Inflammatory macrophage (primary cell): ENCODE measurements around the gene HMGCR.

Experiments
- DNase-seq, 2 donors: peaks; one replicate each; pipeline ENCODE4 v3.0.0-alpha.2; 2020 to 2022

HMGCR gene

DNA sequence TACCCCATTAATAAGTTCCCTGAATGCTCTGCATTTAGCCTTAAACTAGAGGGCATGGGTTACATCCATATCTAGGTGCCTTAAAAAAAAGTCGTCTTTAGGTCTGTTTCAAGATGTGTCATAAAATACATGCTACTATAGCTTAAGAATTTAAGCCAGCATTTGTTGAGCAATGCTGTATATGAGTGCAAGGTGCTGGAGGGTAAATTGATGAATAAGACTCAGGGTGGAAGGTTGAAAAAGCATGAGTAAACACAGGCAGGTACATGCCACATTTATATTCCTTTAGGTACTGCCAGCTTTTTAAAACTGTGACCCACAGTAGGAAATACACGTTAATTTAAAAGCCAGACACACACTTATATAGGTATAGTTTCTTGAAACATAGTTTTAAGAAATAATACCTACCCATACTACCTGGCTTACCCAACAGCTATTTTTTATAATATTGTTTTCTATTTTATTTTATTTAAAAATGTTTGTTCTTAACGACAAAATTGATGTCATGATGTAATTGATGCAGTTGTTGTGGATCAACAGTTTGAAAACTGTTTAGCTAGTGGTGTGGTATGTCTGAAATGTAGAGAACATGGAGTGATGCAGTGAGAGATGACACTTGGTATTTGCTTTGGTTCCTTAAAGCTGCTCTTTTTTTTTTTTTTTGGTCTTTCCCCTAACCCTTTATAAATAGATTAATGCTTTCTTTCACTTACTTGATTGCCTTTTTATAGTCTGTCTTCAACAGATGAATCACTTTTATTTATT is 3.9 kb downstream of the HMGCR start:
- DNase-seq = no peak

DNA sequence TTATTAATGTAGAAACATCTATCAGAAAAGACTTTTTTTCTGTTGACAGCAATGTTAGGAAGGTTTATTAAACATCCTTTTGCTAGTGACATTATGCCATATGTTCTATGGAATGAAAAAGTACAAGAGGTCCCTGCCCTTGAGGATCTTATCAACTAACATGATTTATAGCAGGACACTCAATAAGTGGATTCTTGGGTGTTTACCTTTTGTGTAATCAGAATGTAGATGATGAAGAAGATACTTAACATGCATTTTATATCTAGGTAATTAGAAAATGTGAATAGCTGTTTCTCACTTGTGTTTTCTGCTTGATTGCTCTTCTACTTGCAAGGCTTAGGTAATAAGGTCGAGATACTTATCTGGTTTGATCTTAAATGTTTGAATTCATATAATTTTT is 4.9 kb downstream of the HMGCR start:
- no peak for DNase-seq

- DNase-seq = no peak
Measured at GRCh38 chr5:75342836-75343235, 5.8 kb downstream of the HMGCR start.

DNA sequence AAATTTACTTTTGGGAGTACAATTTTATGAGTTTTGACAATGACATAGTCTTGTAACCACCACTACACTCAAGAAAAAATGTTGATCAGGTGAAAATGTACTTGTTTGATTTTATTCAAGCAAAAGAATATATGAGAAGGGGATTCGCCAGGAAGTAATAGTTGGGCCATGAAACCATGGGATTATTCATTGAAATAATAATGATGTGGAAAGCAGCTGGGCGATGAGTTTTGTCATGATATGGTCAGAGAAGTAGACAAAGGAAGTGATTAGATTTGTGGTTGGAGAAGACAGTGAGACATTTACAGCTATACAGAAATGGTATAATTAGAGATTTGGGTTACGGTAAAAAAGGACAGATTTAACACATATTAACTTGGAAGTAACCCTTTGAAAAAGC is 11.2 kb downstream of the HMGCR start:
- no peak for DNase-seq

DNA sequence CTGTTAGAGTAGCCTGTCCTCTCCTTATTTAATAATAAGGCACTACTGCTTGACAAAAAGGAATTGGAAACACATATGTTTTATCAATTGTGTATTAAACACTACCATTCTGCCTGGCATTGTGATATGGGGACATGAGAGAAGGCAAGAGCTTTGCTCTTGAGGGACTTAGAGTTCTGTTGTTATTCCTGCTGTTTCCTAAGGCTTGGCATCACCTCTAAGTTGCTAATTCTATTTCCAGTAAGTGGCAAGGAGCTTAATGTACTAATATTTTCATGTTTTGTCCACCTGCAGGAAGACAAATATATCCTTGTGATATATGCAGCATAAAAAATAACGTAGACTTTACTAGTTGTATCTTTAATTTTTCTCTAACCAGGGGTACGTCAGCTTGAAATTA is 12.6 kb downstream of the HMGCR start:
- DNase-seq = no peak

- no peak for DNase-seq
Measured at GRCh38 chr5:75351139-75351926, 14.3 kb downstream of the HMGCR start.

DNA sequence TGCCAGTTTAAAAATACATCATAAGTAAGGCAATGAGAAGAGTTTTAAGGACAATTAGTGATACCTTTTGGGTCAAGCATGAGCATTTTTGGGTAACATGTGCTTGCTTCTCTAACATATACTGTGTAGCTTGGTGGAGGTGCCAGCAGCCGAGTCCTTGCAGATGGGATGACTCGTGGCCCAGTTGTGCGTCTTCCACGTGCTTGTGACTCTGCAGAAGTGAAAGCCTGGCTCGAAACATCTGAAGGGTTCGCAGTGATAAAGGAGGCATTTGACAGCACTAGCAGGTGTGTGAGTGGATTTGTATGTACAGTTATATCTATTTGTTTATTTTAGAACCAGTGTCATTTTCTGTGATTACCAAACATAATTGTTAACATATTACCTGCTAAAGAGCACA is 18.2 kb downstream of the HMGCR start:
- no peak for DNase-seq

- DNase-seq = no peak
Measured at GRCh38 chr5:75356719-75357118, 19.7 kb downstream of the HMGCR start.

DNA sequence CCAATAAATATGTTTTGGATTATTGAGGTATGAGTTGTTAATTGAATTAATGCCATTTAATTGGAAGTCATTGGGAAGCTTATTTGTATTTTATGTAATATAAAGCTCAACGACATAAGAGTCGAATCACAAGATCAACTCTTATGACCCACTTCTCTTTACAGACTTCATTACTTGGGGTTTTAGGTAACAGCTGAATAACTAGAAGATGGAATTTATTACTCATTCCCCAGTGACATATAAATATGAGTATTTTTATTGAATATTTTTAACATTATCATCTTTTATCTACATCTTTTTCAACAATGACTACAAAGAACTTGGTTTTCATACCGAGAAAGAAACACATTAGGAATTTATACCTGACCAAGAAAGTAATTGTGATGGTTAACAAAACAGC is 21.1 kb downstream of the HMGCR start:
- DNase-seq = no peak

GRCh38 chr5:75361310-75361709 is 24.3 kb downstream of the HMGCR start:
- DNase-seq = no peak

- DNase-seq = no peak
Measured at GRCh38 chr5:75362474-75362975, 25.5 kb downstream of the HMGCR start.

DNA sequence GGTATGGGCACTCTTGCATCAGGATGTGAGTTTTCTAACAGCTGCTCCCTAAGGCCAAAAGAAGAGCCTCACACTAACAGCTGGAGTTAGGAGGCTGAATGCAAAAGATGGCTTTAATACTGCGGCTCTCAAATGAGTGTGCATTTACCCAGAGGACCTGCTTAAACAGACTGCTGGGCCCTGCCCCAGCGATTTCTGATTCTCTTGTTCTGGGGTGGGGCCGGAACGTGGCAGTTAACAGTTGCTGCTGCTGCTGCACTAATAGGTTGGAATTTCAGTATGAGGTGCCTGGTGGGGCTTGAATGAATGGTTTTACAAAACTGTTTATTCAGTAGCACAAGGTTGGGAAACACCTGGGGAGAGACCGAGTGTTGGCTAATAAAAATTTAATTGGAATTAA is 26.1 kb downstream of the HMGCR start:
- DNase-seq = no peak

- DNase-seq = no peak
Measured at GRCh38 chr5:75363726-75364495, 26.9 kb downstream of the HMGCR start.

DNA sequence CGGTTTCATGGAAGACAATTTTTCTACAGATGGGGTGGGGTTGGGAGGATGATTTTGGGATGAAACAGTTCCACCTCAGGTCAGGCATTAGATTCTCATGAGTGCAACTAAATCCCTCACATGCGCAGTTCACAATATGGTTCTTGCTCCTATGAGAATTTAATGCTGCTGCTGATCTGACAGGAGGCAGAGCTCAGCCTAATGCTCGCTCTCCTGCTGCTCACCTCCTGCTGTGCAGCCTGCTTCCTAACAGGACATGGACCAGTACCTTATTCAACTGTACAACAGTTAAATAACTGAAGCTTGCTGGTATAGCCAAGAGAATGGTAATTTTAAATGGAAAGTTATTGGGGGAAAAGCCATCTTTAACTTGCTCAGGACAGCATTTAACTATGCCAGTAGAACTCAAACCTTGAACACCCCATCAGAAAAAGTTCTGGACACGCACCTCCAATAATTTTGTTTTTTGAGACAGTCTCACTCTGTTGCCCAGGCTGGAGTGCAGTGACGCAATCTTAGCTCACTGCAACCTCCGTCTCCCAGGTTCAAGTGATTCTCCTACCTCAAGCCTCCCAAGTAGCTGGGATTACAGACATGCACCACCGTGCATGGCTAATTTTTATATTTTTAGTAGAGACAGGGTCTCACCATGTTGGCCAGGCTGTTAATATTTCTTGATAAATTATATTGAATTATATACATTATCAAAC is 27.7 kb downstream of the HMGCR start:
- no peak for DNase-seq

- no peak for DNase-seq
Measured at GRCh38 chr5:75365740-75366139, 28.7 kb downstream of the HMGCR start.

GRCh38 chr5:75366787-75367186 is 29.8 kb downstream of the HMGCR start:
- DNase-seq = no peak

GRCh38 chr5:75367401-75367800 is 30.4 kb downstream of the HMGCR start:
- no peak for DNase-seq

- DNase-seq = no peak
Measured at GRCh38 chr5:75368391-75368790, 31.4 kb downstream of the HMGCR start.

DNA sequence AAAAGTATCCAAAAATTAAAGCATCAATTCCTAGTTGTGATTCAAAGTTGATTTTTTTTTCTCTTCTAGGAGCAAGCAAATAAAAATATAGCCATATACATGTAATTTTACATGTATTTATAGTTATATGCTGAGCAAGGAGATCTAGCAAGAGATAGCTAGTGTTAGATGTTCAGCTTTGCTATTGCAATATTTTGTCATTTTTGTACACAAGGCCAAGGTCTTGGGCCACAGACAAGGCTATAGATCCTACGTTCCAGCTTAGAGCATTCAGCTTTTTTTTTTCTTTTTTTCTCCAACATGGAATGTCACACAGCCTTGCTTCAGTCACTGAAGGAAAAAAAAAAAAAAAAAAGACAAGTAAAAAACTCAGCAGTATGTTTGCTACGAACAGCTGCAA is 36.8 kb downstream of the HMGCR start:
- DNase-seq = no peak

DNA sequence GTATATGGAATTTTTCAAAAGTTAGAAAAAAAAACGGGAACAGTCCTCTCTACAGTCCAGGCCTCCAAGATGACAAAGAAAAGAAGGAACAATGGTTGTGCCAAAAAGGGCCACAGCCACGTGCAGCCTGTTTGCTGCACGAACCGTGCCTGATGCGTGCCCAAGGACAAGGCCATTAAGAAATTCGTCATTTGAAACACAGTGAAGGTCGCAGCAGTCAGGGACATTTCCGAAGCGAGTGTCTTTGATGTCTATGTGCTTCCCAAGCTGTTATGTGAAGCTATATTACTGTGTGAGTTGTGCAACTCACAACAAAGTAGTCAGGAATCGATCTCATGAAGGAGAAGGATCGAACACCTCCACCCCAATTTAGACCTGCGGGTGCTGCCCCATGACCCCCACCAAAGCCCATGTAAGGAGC is 37.4 kb downstream of the HMGCR start:
- no peak for DNase-seq

DNA sequence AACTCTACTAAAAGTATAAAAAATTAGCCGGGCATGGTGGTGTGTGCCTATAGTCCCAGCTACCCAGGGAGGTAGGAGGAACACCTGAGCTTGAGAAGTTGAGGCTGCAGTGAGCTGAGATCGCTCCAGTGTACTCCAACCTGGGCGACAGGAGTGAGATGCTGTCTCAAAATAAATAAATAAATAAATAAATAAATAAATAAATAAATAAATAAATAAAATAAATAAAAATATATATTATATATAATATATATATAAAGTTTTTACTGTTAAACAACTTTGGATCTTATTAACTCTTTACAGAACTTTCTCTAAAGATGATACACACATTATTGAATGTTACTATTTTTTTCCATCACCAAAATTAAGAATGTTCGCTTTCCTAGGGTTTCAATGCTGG is 38.4 kb downstream of the HMGCR start:
- DNase-seq = no peak

- no peak for DNase-seq
Measured at GRCh38 chr5:75380099-75380498, 43.1 kb downstream of the HMGCR start.

DNA sequence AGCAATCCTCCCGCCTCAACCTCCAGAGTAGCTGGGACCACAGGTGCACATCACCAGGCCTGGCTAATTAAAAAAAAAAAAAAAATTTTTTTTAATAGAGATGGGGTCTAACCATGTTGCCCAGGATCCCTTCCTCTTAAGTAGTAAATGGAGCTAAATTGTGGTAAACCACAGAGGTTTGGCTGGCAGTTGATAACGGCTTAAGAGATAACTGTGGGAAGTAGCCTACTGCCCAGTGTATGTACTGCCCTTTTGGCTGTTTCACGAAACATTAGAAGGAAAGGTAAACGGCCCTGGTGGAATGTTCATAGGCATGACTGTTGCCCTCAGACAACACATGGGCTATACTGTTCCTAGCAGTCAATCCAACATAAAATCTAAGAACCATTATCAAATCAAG is 44.4 kb downstream of the HMGCR start:
- no peak for DNase-seq
